Astrocyte of the cerebellum (primary cell): Measurements from ENCODE around the gene AHSA1.
"Not testable (repeated sequence)": the region's sequence is repeated elsewhere in the genome, so short reads cannot be mapped to it uniquely, and the experiment has no call there.

Source experiments
- DNase-seq: peaks from one replicate; pipeline ENCODE4 v3.0.0-alpha.2; 2011; ENCODE audit warnings: low read depth
- H3K4me3 ChIP-seq: 2 replicates; pipeline ENCODE4 v1.5.1; 2011; ENCODE audit warnings: mild to moderate bottlenecking, low read depth, low read length, moderate library complexity
- in situ Hi-C: cut with HindIII; loops from 2 replicates; pipeline ENCODE4 v1.10.0; 2017; ENCODE audit warnings: low sequenced_read_pairs
- TF ChIP-seq, protein P1 (sequence below): IDR thresholded peaks from 2 replicates; pipeline ENCODE4 v1.5.1; 2012; ENCODE audit warnings: low read length, low read depth, moderate library complexity, mild to moderate bottlenecking; ENCODE audit errors: missing control alignments

Gene AHSA1

DNA sequence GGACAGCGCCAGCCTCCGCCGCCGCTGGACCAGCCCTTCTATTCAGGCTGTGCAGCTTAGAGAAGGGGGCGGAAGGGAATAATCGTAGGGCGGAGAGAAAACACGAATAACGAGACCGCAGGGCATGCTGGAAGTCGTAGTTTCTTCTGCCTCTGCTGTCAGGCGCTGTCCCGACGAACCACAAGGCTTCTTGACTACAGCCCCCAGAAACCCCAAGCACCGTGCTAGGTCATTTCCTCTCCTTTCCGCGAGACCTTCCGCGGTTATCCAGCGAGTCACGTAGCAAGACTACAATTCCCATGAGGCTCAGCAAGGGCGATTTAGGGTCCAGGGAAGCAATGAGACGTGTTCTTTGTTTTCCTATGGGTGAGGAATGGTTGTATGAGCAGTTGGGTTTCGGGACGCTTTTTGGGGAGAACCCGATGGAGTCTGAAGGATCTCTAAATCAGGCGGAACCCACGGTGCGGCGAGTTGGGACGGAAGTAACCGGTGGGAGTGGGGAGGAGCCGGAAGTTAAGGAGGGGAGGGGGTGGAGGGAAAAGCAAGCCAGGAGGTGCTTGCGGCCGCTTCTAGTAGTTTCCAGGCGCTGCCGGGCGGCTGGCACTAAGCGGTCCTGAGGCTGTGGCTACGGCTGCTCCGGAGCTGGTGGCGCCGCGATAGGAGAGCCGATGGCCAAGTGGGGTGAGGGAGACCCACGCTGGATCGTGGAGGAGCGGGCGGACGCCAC lies at the start of gene AHSA1, which contains the start of gene VIPAS39:
Gene AHSA1, plus strand, starts transcription at position 572 of the 727 bp plus-strand sequence. Its CDS starts 97 bp downstream, at position 669.
Gene VIPAS39, minus strand, starts transcription at position 80 of the 727 bp plus-strand sequence. CDS start 3,499 bp downstream, outside the sequence.
- TF ChIP-seq, protein P1, sequence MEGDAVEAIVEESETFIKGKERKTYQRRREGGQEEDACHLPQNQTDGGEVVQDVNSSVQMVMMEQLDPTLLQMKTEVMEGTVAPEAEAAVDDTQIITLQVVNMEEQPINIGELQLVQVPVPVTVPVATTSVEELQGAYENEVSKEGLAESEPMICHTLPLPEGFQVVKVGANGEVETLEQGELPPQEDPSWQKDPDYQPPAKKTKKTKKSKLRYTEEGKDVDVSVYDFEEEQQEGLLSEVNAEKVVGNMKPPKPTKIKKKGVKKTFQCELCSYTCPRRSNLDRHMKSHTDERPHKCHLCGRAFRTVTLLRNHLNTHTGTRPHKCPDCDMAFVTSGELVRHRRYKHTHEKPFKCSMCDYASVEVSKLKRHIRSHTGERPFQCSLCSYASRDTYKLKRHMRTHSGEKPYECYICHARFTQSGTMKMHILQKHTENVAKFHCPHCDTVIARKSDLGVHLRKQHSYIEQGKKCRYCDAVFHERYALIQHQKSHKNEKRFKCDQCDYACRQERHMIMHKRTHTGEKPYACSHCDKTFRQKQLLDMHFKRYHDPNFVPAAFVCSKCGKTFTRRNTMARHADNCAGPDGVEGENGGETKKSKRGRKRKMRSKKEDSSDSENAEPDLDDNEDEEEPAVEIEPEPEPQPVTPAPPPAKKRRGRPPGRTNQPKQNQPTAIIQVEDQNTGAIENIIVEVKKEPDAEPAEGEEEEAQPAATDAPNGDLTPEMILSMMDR, result no peak
- in situ Hi-C loops, result no loop called here
- peak; percentile 99 for DNase-seq
- H3K4me3 ChIP-seq, result peak within 1 kb of the TSS; percentile 98

- in situ Hi-C loops, result no loop called here
- TF ChIP-seq, protein P1, result peak; percentile 25
- no peak overlapping the region for H3K4me3 ChIP-seq
- DNase-seq, result no peak
Observed at GRCh38 chr14:77409131-77409533, 48.8 kb upstream of the AHSA1 start.

DNA sequence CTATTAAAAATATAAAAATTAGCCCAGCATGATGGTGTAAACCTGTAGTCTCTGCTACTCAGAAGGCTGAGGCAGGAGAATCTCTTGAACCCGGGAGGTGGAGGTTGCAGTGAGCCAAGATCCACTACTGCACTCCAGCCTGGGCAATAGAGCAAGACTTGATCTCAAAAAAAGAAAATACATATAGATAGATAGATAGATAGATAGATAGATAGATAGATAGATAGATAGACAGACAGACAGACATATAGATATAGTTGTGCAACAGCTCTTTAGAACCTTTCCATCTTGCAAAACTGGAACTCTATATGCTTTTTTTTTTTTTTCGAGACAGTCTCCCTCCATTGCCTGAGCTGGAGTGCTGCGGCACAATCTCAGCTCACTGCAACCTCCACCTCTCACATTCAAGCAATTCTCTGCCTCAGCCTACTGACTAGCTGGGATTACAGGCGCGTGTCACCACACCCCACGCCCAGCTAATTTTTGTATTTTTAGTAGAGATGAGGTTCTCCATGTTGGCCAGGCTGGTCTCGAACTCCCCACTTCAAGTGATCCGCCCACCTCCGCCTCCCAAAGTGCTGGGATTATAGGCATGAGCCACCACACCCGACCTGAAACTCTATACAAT lies 42.4 kb upstream of the AHSA1 start:
- in situ Hi-C loops, DNase-seq, H3K4me3 ChIP-seq: not testable (repeated sequence)

DNA sequence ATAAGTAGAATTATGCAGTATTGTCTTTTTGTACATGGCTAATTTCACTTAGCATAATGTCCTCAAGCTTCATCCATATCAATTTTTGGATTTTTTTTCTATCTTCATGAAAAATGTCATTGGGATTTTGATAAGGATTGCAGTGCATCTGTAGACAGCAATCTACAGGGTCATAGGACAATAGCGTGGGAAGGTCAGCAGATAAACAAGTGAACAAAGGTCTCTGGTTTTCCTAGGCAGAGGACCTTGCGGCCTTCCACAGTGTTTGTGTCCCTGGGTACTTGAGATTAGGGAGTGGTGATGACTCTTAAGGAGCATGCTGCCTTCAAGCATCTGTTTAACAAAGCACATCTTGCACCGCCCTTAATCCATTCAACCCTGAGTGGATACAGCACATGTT lies 41.8 kb upstream of the AHSA1 start:
- in situ Hi-C loops, H3K4me3 ChIP-seq, DNase-seq: not testable (repeated sequence)

- H3K4me3 ChIP-seq, result no peak overlapping the region
- DNase-seq, result no peak
- TF ChIP-seq, protein P1, result no peak
- in situ Hi-C loops, result no loop called here
Observed at GRCh38 chr14:77416836-77417235, 41.1 kb upstream of the AHSA1 start.

GRCh38 chr14:77421201-77421600 lies 36.7 kb upstream of the AHSA1 start:
- DNase-seq, result no peak
- in situ Hi-C loops, result no loop called here
- no peak overlapping the region for H3K4me3 ChIP-seq

GRCh38 chr14:77423423-77423822 lies 34.5 kb upstream of the AHSA1 start, which contains the start of gene NOXRED1:
TSS of gene NOXRED1 (minus strand) at chr14:77423523. CDS start at chr14:77422889, 634 bp downstream.
- in situ Hi-C loops, result no loop called here
- TF ChIP-seq, protein P1, result no peak
- no peak for DNase-seq

More at GRCh38 chr14:77421201-77421600, 36.7 kb upstream of the AHSA1 start:
- TF ChIP-seq, protein P1, result no peak

More at GRCh38 chr14:77423423-77423822, 34.5 kb upstream of the AHSA1 start, which contains the start of gene NOXRED1:
- no peak within 1 kb of the TSS for H3K4me3 ChIP-seq
